Measurements from ENCODE around the gene MGP.

MGP gene

DNA sequence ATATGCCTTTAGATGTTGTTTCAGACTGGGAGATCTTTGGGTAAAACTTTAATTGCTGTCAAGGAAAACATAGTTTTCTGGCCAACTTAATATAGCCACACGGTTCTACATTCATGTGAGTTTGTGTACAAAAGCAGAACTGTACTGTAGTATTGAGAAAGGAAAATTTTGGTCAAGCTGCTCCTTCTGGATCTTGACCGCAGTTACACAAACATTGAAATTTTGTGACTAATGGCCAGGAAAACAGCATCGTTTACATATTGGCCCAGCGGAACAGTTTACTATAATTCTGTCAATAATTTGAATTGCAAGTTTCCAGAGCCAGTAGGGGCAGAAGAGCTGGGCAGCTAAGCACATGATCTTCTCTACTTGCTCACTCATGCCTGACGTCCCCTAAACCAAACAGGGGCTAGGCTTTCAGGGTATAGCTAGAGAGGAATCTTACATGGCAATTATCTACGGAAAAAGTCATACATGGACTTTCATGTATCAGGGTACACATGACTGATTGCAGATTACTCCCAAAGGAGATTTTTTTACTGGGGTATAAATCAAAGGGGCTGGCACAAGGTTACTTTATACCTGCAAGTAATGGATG is 31.0 kb downstream of the MGP start:
- DNase-seq: no peak

- no peak for DNase-seq
These were observed 31.7 kb downstream of the MGP start for GRCh38 chr12:14853961-14854360.

- DNase-seq: no peak
These were observed 32.8 kb downstream of the MGP start for GRCh38 chr12:14852880-14853279.

- DNase-seq: no peak
These were observed 34.6 kb downstream of the MGP start for GRCh38 chr12:14850929-14851663.

GRCh38 chr12:14849661-14850060 is 36.0 kb downstream of the MGP start:
- no peak for DNase-seq

DNA sequence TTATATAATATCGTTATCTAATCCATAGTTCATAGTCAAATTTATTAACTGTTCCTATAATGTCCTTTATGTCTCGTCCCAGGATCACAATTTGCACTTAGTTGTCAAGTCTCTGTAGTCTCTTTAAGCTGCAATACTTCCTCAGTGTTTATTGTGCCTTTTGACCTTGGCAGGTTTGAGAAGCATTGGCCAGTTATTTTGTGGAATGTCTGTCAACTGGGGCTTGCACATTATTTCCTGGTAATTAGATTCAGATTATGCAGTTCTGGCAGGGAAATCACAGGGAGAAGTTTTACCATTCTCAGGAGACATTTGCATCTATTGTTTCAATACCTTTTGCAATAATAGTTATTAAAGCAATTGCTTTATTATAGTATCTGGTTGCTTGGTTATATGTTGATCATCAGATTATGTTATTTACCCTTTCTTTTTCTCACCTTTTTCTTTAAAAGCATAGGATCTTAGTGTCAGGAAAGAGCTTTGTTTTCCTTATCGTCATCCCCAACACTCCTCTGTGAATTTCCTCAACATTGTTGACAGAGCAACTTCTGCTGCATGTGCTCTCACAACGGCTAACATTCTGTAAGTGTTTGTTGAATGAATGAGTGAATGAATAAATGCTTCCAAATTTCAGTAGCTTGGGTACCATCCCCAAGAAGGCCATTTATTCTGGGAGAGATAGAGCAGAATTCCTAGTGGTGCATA is 38.6 kb downstream of the MGP start:
- no peak for DNase-seq

- DNase-seq: no peak
These were observed 39.5 kb downstream of the MGP start for GRCh38 chr12:14846042-14846587.

DNA sequence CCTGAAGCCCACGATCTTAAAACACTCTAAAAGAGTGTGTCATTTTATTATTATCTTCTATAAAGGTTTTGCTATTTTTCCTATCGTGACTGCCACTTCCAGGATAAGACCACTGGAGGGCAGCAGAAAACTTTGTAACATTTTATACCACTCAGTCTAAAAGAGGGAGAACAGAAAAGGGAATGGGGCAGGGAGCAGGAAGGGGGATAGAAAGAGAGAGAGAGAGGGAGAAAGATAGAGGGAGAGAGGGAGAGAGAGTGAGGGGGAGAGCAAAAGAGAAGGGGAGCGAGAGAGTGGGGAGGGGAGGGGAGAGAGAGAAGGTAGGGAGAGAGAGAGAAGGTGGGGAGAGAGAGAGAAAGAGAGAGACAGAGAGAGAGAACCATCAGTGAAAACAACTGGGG is 40.3 kb downstream of the MGP start:
- DNase-seq: peak; percentile 61

DNA sequence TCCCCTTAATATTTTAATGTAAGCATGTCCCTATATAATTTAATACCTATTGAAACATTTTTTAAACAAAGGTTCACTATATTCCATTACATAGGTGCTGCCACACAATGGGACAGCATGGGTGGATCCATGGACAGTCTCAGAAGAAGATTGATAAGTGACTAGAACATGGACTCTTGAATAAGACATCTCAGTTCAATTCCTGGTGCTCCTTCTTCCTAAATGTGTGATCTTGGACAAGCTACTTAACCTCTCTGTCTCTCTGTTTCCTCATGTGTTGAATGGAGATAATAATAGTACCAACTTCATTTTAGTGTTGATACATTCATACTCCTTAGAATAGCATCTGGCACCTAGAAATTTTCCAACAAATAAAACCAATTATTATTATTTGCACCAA is 41.3 kb downstream of the MGP start:
- DNase-seq: no peak

GRCh38 chr12:14843425-14843887 is 42.2 kb downstream of the MGP start, which contains the start of gene ART4:
TSS of gene ART4 (minus strand) at chr12:14843526. CDS start at chr12:14843113, 413 bp downstream.
- DNase-seq: no peak

GRCh38 chr12:14842315-14842714 is 43.3 kb downstream of the MGP start:
- DNase-seq: no peak

GRCh38 chr12:14841761-14842160 is 43.9 kb downstream of the MGP start:
- no peak for DNase-seq

DNA sequence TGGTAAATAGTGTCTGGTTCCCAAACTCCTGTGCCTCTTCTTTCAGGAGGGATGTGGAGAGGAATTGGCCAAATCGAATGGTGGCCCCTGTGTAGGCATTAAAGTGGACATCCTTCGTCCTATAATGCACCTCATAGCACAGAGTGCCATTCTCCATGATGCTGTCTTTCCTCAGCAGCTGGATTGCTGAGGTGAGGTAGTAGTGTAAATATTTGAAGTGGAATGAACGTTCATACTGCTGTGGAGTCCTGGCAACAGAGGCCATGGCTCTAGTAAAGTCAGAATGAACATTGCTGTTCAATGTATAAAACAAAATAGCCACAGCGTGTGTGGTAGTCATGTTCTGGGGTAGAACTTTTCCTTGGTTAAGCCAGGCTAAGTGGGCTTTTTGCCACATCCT is 45.0 kb downstream of the MGP start:
- no peak for DNase-seq

GRCh38 chr12:14839262-14839661 is 46.4 kb downstream of the MGP start:
- DNase-seq: no peak

- no peak for DNase-seq
These were observed 49.1 kb downstream of the MGP start for GRCh38 chr12:14836336-14837210.

- DNase-seq: no peak
These were observed 51.1 kb downstream of the MGP start for GRCh38 chr12:14834509-14834908.

DNA sequence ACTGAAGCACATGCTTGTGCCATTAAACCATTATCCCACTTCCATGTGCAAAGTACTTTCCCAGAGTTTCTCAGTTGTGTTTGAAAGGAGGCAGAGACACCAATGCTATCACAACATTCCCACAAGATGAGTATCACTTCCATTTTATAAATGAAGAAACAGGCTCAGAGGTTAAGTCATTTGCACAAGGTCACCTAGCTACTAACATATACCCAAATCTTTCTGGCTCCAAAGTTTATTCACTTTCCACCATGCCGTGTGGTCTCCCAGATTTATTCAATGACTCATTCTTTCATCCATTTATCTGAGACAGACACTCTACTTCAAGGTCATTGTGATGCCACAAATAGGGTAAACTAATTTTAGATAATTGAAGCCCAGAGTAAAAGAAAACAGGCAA is 51.7 kb downstream of the MGP start:
- no peak for DNase-seq

DNA sequence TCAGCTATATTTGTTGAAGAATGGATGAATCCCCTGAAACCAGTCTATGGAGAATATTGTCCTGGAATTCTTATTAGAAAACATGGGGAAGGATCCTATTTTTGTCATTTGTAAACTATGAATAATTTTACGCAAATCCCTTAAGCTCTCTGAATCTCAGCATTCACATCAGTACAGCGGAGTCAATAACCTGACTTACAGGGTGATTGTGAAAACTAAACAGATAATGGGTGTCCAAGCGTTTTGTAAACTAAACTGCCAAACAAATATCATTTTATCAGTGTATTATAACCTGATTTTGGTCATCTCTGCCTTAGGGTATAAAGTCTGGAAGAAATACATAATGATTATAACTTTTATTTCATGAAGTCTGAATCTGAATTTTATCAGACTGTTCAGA is 52.3 kb downstream of the MGP start:
- no peak for DNase-seq
